Right lobe of liver (tissue), 6 donors: Measurements from ENCODE around the gene ZNF823. TPM values are rescaled to one million over a fixed set of nuclear protein-coding genes. Genes with fewer than 3 reads are reported as not detected.

Source experiments
- ATAC-seq, 4 donors: fragments of 200-7000 bp; cut with Tn5 transposase; one replicate each; pipeline ENCODE4 v1.9.1; 2020; ENCODE audit warnings: mild to moderate bottlenecking in 4 of 4, moderate library complexity in 4 of 4
- DNase-seq, 3 donors: peaks; one replicate each; pipeline ENCODE4 v3.0.0-alpha.2; 2020
- H3K27ac ChIP-seq, 3 donors: fragments of 200-600 bp; one replicate each; pipeline ENCODE4 v1.8.0; 2022
- H3K27me3 ChIP-seq, 2 donors: fragments of 200-600 bp; one replicate each; pipeline ENCODE4 v1.8.0; 2022
- H3K36me3 ChIP-seq, 4 donors: fragments of 200-600 bp; sonication (generic) in 1 of 4; one replicate each; pipeline versions ENCODE4 v1.5.1 to v1.8.0; 2017 to 2022; ENCODE audit warnings: control low read depth in 1 of 4
- H3K4me1 ChIP-seq, 4 donors: fragments of 200-600 bp; sonication (generic) in 1 of 4; one replicate each; pipeline versions ENCODE4 v1.5.1 to v1.8.0; 2017 to 2022; ENCODE audit warnings: control low read depth in 1 of 4
- H3K4me3 ChIP-seq, 3 donors: fragments of 200-600 bp; one replicate each; pipeline ENCODE4 v1.8.0; 2022
- H3K9me3 ChIP-seq, 4 donors: fragments of 200-600 bp; sonication (generic) in 1 of 4; one replicate each; pipeline versions ENCODE4 v1.5.1 to v1.8.0; 2017 to 2022; ENCODE audit warnings: control low read depth in 1 of 4
- POLR2A ChIP-seq: fragments of 450-650 bp; IDR thresholded peaks from one replicate; pipeline ENCODE4 v1.6.1; 2017; ENCODE audit warnings: antibody characterized with exemption, mild to moderate bottlenecking
- WGBS: methylation state at CpG from one replicate; pipeline ENCODE4 v1.1.6; 2018; ENCODE audit warnings: low coverage, low lambda C conversion rate; ENCODE audit not compliant: insufficient coverage; ENCODE audit errors: missing lambda C conversion rate; 5-methylcytosine and 5-hydroxymethylcytosine counted together
- intact Hi-C, 2 donors: fragments of 100-400 bp; cut with DNase I; formaldehyde crosslinking; loops; one replicate each; pipeline versions ENCODE4 v1.11.2 to v1.14.1; 2022
- total RNA-seq, 6 experiments: library from RNA; depleted of rRNA in 2 of 6; stranded (reverse); fragments of >200 nt in 2 of 6; fragmentation: NEBNext Ultra II Directional in 3 of 6; extraction: Animal tissue kit (Norgen Biotek cat#: 25700) in 3 of 6; gene quantifications; one replicate each; pipeline versions ENCODE4 v1.1.0 to v1.2.4, GENCODE V29; 2016 to 2023
- TF ChIP-seq, protein P1 (sequence below), 4 donors: fragments of 200-600 bp in 3 of 4; fragments of 450-650 bp in 1 of 4; IDR thresholded peaks; one replicate each; pipeline versions ENCODE4 v1.5.1 to v1.8.0; 2016 to 2022; ENCODE audit warnings: antibody characterized with exemption in 4 of 4, mild to moderate bottlenecking in 2 of 4
- donor health status: DM: no; HTN: yes; CAD: no.
- donor health status: DM: no; HTN: no; CAD: no.
- donor health status: DM: no; HTN: no; CAD: no.
- donor health status: DM: no; HTN: yes; CAD: no.
- donor health status: DM: no; HTN: yes; CAD: no.

ZNF823 gene
- total RNA-seq, 6 experiments from 2014 or later = 2.9 to 5.1 (median 3.4) TPM

DNA sequence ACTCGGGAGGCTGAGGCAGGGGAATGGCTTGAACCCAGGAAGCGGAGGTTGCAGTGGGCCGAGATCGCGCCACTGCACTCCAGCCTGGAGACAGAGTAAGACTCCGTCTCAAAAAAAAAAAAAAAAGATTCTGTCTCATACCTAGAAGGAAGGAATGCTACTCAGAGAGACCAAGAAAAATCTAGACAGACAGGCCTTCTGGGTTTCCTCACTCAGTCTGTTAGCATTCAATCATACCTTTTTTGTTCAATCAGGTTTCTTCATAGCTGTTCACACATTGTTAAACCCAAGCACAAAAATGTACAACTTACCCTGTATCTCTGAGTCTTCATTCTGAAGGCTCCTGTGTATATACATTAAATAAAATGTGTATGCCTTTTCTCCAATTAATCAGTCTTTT is 40.5 kb downstream of the ZNF823 start:
- DNase-seq (no peak), ATAC-seq (no peak)
- intact Hi-C loops = no loop called here
- peaks cover 0 to 8% (median 0%) of the 10 kb centered on the region in 4 donors for H3K4me1 ChIP-seq
- 89% methylated on average over 3 of the region's 6 CpGs for WGBS
- no peaks in the 10 kb centered on the region for H3K27me3 ChIP-seq
- no peaks in the 10 kb centered on the region for H3K9me3 ChIP-seq
- H3K4me3 ChIP-seq = no peak overlapping the region
- H3K36me3 ChIP-seq = no peaks in the 10 kb centered on the region
- no peak overlapping the region for H3K27ac ChIP-seq
- TF ChIP-seq, protein P1, sequence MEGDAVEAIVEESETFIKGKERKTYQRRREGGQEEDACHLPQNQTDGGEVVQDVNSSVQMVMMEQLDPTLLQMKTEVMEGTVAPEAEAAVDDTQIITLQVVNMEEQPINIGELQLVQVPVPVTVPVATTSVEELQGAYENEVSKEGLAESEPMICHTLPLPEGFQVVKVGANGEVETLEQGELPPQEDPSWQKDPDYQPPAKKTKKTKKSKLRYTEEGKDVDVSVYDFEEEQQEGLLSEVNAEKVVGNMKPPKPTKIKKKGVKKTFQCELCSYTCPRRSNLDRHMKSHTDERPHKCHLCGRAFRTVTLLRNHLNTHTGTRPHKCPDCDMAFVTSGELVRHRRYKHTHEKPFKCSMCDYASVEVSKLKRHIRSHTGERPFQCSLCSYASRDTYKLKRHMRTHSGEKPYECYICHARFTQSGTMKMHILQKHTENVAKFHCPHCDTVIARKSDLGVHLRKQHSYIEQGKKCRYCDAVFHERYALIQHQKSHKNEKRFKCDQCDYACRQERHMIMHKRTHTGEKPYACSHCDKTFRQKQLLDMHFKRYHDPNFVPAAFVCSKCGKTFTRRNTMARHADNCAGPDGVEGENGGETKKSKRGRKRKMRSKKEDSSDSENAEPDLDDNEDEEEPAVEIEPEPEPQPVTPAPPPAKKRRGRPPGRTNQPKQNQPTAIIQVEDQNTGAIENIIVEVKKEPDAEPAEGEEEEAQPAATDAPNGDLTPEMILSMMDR (IDR thresholded peaks at IDR 0.05) = no peak
- TF ChIP-seq POLR2A = no peak

DNA sequence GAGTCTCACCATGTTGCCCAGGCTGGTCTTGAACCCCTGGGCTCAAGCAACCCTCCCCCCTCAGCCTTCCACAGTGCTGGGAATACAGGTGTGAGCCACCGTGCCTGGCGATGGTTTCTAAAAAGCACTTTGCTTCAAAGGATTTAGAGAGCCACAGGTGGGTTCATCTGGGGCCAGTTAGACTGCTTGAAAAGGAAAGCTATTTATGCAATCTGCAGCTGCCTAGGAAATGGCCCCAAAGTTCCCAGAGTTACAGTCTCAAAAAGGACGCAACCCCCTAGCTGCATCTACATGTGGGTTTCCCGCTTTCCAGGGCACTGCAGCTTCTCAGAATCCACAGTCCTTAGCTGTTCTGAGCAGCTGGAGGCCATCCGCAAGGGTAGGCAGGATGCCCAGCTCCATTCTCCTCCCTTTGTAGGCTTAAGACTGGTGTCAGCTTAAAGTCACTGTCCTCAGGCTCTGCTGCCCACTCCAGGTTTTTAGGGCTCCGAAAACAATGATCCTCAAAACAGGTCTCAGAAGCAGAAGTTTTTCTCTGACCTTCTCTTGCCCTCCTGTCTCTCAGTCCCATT is 41.4 kb downstream of the ZNF823 start:
- WGBS = 85% methylated on average over 3 of the region's 6 CpGs
- Histone ChIP-seq H3K36me3 (no peaks in the 10 kb centered on the region), H3K9me3 (no peaks in the 10 kb centered on the region), H3K4me1 (peaks cover 0 to 8% (median 0%) of the 10 kb centered on the region in 4 donors), H3K27ac (no peak overlapping the region), H3K4me3 (no peak overlapping the region), H3K27me3 (no peaks in the 10 kb centered on the region)
- ATAC-seq (no peak), DNase-seq (no peak)
- intact Hi-C loops = no loop called here
- TF ChIP-seq POLR2A = no peak
- TF ChIP-seq, protein P1 (IDR thresholded peaks at IDR 0.05) = no peak

DNA sequence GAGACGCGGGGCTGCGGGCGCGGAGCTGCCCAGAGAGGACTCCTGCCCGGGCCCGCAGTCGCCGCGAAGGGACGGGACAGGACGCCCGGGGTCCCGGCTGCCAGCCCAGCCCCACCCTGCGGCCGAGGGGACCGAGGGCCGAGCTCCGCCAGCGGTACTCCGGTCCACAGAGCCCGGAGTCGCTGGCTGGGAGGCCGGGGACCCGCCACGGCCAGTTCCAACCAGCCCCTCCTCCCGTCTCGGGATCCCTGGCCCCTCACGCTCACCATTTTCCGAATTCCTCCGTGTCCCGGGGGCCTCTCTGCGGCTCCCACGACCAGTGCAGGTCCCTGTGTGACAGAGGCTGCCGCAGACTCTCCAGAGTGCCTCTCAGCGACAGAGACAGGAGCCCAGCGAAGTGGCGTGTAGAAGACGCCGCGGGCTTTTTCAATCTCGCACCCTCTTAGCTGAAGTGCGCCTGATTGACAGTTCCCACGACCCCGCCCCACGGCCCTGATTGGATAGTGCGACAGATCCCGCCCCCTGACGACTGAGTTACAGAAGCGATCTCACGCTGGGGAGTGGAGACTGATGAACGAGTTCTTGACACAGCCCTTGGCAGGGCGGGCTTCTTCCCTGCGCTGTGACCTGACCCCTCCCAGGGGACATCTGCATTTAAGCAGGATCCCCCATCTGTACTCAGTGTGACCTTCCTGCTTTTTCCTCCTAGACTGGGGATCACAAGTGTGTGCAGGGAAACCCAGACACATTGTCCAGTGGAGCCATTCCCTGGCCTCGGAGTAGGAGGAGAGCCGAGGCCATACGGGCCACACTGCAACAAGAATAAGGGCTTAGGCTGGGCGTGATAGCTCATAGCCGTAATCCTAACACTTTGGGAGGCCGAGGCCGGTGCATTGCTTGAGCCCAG is 44.0 kb downstream of the ZNF823 start:
- intact Hi-C loops = no loop called here
- TF ChIP-seq, protein P1 (IDR thresholded peaks at IDR 0.05) = no peak
- TF ChIP-seq POLR2A = peak; percentile 38
- peak overlapping the region; percentile 68 to 80 (median 70) for H3K4me3 ChIP-seq
- ATAC-seq (peak; percentile 99 to 100 (median 99)), DNase-seq (peak; percentile 90 to 94 (median 93))
- H3K4me1 ChIP-seq = peaks cover 0 to 8% (median 0%) of the 10 kb centered on the region in 4 donors
- WGBS = 44% methylated on average over 6 of the region's 61 CpGs
- H3K27ac ChIP-seq = peak overlapping the region in 2 of 3 donors; percentile 11 to 18
- no peaks in the 10 kb centered on the region for H3K27me3 ChIP-seq
- H3K36me3 ChIP-seq = no peaks in the 10 kb centered on the region
- H3K9me3 ChIP-seq = no peaks in the 10 kb centered on the region

DNA sequence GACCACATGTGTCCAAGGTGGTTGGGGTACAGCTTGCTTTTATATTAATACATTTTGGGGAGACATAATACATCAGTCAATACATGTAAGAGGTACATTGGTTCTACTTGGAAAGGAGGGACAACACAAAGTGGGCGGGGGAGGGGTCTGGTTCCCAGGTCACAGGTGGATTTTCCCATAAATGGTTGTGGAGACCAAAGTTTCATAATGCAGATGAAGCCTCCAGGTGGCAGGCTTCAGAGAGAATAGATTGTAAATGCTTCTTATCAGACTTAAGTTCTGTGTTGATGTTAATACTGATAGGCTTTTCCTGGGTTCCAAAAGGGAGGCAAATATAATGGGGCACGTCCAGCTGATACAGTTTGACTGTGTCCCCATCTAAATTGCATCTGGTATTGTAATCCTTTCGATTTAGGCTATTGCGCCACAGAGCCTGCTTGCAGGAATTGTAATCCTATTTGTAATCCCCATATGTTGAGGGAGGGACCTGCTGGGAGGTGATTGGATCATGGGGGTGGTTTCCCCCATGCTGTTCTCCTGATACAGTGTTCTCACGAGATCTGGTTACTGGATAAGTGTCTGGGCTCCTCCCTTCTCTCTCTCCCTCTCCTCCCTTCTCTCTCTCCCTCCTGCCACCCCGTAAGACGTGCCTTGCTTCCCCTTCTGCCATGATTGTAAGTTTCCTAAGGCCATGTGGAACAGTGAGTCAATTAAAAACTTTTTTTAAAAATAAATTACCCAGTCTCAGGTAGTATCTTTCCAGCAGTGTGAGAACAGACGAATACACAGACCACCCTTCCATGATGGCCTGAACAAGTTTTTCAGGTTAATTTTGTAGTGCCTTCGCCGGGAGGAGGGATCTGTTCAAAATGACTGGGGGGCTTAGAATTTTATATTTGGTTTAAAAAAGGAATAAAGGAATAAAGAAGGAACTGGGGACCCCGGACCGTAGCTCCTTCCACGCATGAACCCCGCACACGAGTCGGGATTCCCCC is 44.9 kb downstream of the ZNF823 start:
- Histone ChIP-seq H3K4me3 (peak overlapping the region; percentile 68 to 80 (median 70)), H3K27me3 (no peaks in the 10 kb centered on the region), H3K9me3 (no peaks in the 10 kb centered on the region), H3K4me1 (peaks cover 0 to 8% (median 0%) of the 10 kb centered on the region in 4 donors), H3K36me3 (no peaks in the 10 kb centered on the region), H3K27ac (no peak overlapping the region)
- TF ChIP-seq, protein P1 (IDR thresholded peaks at IDR 0.05) = peak in 2 of 4 donors; percentile 13 to 17
- TF ChIP-seq POLR2A = no peak
- 31% methylated on average over 15 of the region's 16 CpGs for WGBS
- intact Hi-C loops = no loop called here
- DNase-seq (no peak), ATAC-seq (no peak)
